T-helper 17 cell (primary cell): ENCODE measurements around the gene SLC22A4. TPM values are rescaled to one million over a fixed set of nuclear protein-coding genes. Genes with fewer than 3 reads are reported as not detected.

Experiments used
- ATAC-seq: fragments of 150-1000 bp; cut with Tn5 transposase; 2 replicates; pipeline ENCODE4 v1.10.0; 2021; ENCODE audit warnings: mild to moderate bottlenecking, moderate library complexity
- DNase-seq, 3 donors: peaks; one replicate each; pipeline versions ENCODE4 v3.0.0 to v3.0.0-alpha.2; 2020 to 2021
- H3K9me3 ChIP-seq: one replicate; pipeline ENCODE4 v1.7.0; 2013; ENCODE audit warnings: low read length, mild to moderate bottlenecking; ENCODE audit not compliant: control insufficient read depth, poor library complexity, severe bottlenecking
- H3K27ac Mint-ChIP-seq: one replicate; pipeline ENCODE4 v1.8.0; 2022; ENCODE audit warnings: mild to moderate bottlenecking, moderate library complexity, mixed read lengths
- H3K27me3 Mint-ChIP-seq: one replicate; pipeline ENCODE4 v1.8.0; 2022; ENCODE audit warnings: mixed read lengths
- H3K36me3 Mint-ChIP-seq: one replicate; pipeline ENCODE4 v1.8.0; 2022; ENCODE audit warnings: low read depth, mixed read lengths
- H3K4me1 Mint-ChIP-seq: one replicate; pipeline ENCODE4 v1.8.0; 2022; ENCODE audit warnings: mild to moderate bottlenecking, mixed read lengths
- H3K4me3 Mint-ChIP-seq: one replicate; pipeline ENCODE4 v1.8.0; 2022; ENCODE audit warnings: mild to moderate bottlenecking, moderate library complexity, mixed read lengths
- total RNA-seq, 4 donors: library from RNA in 2 of 4; stranded (reverse) in 2 of 4; gene quantifications; one replicate each; pipeline ENCODE4 v1.2.3 and lab custom pipeline; 2022 to 2026

Gene SLC22A4
- total RNA-seq, 2 donors from 2014 or later = 0.70 TPM; not detected in 1

GRCh38 chr5:132339502-132339901, 45.3 kb downstream of the SLC22A4 start:
- no peak for ATAC-seq
- no peak for DNase-seq
- H3K4me3 Mint-ChIP-seq = no peak overlapping the region
- no peaks in the 10 kb centered on the region for H3K27me3 Mint-ChIP-seq
- H3K9me3 ChIP-seq = no peaks in the 10 kb centered on the region
- H3K36me3 Mint-ChIP-seq = no peaks in the 10 kb centered on the region
- H3K4me1 Mint-ChIP-seq = peaks cover 5% of the 10 kb centered on the region
- no peak overlapping the region for H3K27ac Mint-ChIP-seq

- H3K27ac Mint-ChIP-seq = no peak overlapping the region
- H3K9me3 ChIP-seq = no peaks in the 10 kb centered on the region
- no peak for ATAC-seq
- DNase-seq = no peak
- no peaks in the 10 kb centered on the region for H3K4me1 Mint-ChIP-seq
- H3K4me3 Mint-ChIP-seq = no peak overlapping the region
- no peaks in the 10 kb centered on the region for H3K27me3 Mint-ChIP-seq
- H3K36me3 Mint-ChIP-seq = no peaks in the 10 kb centered on the region
These were observed 48.3 kb downstream of the SLC22A4 start for GRCh38 chr5:132342291-132343180.

GRCh38 chr5:132344775-132345514, 50.8 kb downstream of the SLC22A4 start:
- ATAC-seq = no peak

GRCh38 chr5:132353486-132353995, 59.3 kb downstream of the SLC22A4 start:
- Mint-ChIP-seq H3K27ac (no peak overlapping the region), H3K4me3 (no peak overlapping the region), H3K27me3 (peaks cover 4% of the 10 kb centered on the region), H3K36me3 (peaks cover 22% of the 10 kb centered on the region), H3K4me1 (no peaks in the 10 kb centered on the region)
- no peaks in the 10 kb centered on the region for H3K9me3 ChIP-seq
- ATAC-seq (no peak), DNase-seq (no peak)

More at GRCh38 chr5:132344775-132345514, 50.8 kb downstream of the SLC22A4 start:
- Mint-ChIP-seq H3K4me1 (no peaks in the 10 kb centered on the region), H3K36me3 (peaks cover 2% of the 10 kb centered on the region), H3K27me3 (no peaks in the 10 kb centered on the region), H3K27ac (no peak overlapping the region), H3K4me3 (no peak overlapping the region)
- DNase-seq = no peak
- H3K9me3 ChIP-seq = no peaks in the 10 kb centered on the region

- Mint-ChIP-seq H3K4me3 (no peak overlapping the region), H3K4me1 (no peaks in the 10 kb centered on the region), H3K36me3 (peaks cover 22% of the 10 kb centered on the region), H3K27me3 (peaks cover 4% of the 10 kb centered on the region), H3K27ac (no peak overlapping the region)
- DNase-seq = no peak
- no peaks in the 10 kb centered on the region for H3K9me3 ChIP-seq
- ATAC-seq = no peak
These were observed 60.4 kb downstream of the SLC22A4 start for GRCh38 chr5:132354381-132355139.

- Mint-ChIP-seq H3K4me1 (no peaks in the 10 kb centered on the region), H3K27me3 (peaks cover 4% of the 10 kb centered on the region), H3K36me3 (peaks cover 19% of the 10 kb centered on the region), H3K4me3 (no peak overlapping the region), H3K27ac (no peak overlapping the region)
- DNase-seq = no peak
- no peaks in the 10 kb centered on the region for H3K9me3 ChIP-seq
- ATAC-seq = no peak
These were observed 61.1 kb downstream of the SLC22A4 start for GRCh38 chr5:132355140-132355765.

GRCh38 chr5:132358775-132359174, 64.6 kb downstream of the SLC22A4 start:
- Mint-ChIP-seq H3K36me3 (peaks cover 13% of the 10 kb centered on the region), H3K27ac (no peak overlapping the region), H3K27me3 (peaks cover 4% of the 10 kb centered on the region), H3K4me3 (no peak overlapping the region), H3K4me1 (peaks cover 3% of the 10 kb centered on the region)
- H3K9me3 ChIP-seq = no peaks in the 10 kb centered on the region
- DNase-seq (no peak), ATAC-seq (no peak)

GRCh38 chr5:132362086-132362485, 67.9 kb downstream of the SLC22A4 start:
- Mint-ChIP-seq H3K4me3 (no peak overlapping the region), H3K4me1 (peaks cover 3% of the 10 kb centered on the region), H3K27ac (no peak overlapping the region), H3K36me3 (peaks cover 6% of the 10 kb centered on the region), H3K27me3 (no peaks in the 10 kb centered on the region)
- ATAC-seq (no peak), DNase-seq (no peak)
- H3K9me3 ChIP-seq = no peaks in the 10 kb centered on the region

GRCh38 chr5:132363431-132364112, 69.4 kb downstream of the SLC22A4 start:
- no peak overlapping the region for H3K4me3 Mint-ChIP-seq
- ATAC-seq = no peak
- peaks cover 6% of the 10 kb centered on the region for H3K36me3 Mint-ChIP-seq
- H3K9me3 ChIP-seq = no peaks in the 10 kb centered on the region
- DNase-seq = no peak
- no peaks in the 10 kb centered on the region for H3K27me3 Mint-ChIP-seq
- H3K4me1 Mint-ChIP-seq = peaks cover 3% of the 10 kb centered on the region
- no peak overlapping the region for H3K27ac Mint-ChIP-seq

- no peak overlapping the region for H3K4me3 Mint-ChIP-seq
- peaks cover 6% of the 10 kb centered on the region for H3K4me1 Mint-ChIP-seq
- no peaks in the 10 kb centered on the region for H3K9me3 ChIP-seq
- no peak overlapping the region for H3K27ac Mint-ChIP-seq
- DNase-seq (no peak), ATAC-seq (no peak)
- H3K27me3 Mint-ChIP-seq = no peaks in the 10 kb centered on the region
- H3K36me3 Mint-ChIP-seq = peaks cover 6% of the 10 kb centered on the region
These were observed 70.1 kb downstream of the SLC22A4 start for GRCh38 chr5:132364319-132364718.

- ATAC-seq (no peak), DNase-seq (no peak)
- Mint-ChIP-seq H3K27ac (no peak overlapping the region), H3K27me3 (no peaks in the 10 kb centered on the region), H3K4me1 (peaks cover 6% of the 10 kb centered on the region), H3K36me3 (peaks cover 6% of the 10 kb centered on the region), H3K4me3 (no peak overlapping the region)
- no peaks in the 10 kb centered on the region for H3K9me3 ChIP-seq
These were observed 71.0 kb downstream of the SLC22A4 start for GRCh38 chr5:132365213-132365612.

GRCh38 chr5:132368186-132368585, 74.0 kb downstream of the SLC22A4 start:
- Mint-ChIP-seq H3K27ac (no peak overlapping the region), H3K27me3 (no peaks in the 10 kb centered on the region), H3K36me3 (peaks cover 4% of the 10 kb centered on the region), H3K4me1 (peaks cover 23% of the 10 kb centered on the region), H3K4me3 (no peak overlapping the region)
- DNase-seq (no peak), ATAC-seq (no peak)
- no peaks in the 10 kb centered on the region for H3K9me3 ChIP-seq
